ENCODE data around the gene TEN1.

DNA sequence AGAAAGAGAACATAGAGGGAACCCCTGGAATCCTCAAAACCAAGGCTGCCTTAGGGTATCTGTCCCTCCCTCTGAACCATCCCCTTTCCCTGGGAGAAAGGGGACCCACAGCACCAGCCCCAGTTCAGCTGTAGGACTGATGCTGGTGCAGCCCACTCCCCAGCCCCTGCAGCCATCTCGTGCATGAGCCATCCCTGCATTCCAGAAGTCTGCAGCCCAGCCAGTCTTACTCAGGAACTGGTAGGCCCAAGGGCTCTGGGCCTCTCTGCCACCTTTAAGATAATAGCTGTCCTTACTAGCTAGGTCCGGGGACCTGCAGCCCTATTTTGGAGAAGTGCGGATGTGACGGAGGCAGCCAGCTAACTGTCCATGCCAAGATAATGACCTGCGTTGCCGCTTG is 54.1 kb downstream of the TEN1 start:
- TF ChIP-seq, protein P1, sequence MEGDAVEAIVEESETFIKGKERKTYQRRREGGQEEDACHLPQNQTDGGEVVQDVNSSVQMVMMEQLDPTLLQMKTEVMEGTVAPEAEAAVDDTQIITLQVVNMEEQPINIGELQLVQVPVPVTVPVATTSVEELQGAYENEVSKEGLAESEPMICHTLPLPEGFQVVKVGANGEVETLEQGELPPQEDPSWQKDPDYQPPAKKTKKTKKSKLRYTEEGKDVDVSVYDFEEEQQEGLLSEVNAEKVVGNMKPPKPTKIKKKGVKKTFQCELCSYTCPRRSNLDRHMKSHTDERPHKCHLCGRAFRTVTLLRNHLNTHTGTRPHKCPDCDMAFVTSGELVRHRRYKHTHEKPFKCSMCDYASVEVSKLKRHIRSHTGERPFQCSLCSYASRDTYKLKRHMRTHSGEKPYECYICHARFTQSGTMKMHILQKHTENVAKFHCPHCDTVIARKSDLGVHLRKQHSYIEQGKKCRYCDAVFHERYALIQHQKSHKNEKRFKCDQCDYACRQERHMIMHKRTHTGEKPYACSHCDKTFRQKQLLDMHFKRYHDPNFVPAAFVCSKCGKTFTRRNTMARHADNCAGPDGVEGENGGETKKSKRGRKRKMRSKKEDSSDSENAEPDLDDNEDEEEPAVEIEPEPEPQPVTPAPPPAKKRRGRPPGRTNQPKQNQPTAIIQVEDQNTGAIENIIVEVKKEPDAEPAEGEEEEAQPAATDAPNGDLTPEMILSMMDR (IDR thresholded peaks at IDR 0.05): no peak
- TF ChIP-seq POLR2AphosphoS5 (IDR thresholded peaks at IDR 0.05; ENCODE audit: insufficient read depth in 1 of 2, low read depth in 1 of 2) (no peak), POLR2A (IDR thresholded peaks at IDR 0.05) (no peak)

Measured in vagina (tissue), 2 donors.